ENCODE results near the gene POU2F2. TPM values are rescaled to one million over a fixed set of nuclear protein-coding genes. Genes with fewer than 3 reads are reported as not detected.

Gene POU2F2
- total and polyA plus RNA-seq, 9 of the 15 experiments (the other 6 are each of a cell fraction or from before 2014, with no cell fraction given), result 0.03 to 0.68 (median 0.14) TPM

DNA sequence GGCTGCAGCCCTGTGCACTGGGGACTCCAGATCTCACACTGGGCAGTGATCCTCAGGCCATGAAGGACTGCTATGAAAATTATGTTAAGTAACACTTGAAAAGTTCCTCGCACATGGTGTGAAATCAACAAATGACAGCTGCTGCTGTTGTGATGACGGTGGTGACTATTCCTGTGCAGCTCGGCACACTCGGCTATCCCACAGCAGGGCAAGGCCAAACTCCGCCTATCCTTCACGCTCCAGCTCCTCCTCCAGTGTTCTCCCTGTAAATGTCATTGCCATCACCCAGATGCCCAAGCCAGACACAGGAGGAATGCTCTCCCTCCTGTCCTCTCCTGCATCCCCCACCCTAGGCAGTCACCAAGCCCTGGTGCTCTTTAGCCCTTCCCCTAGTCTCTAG lies 93.6 kb downstream of the POU2F2 start (continued):
- TF ChIP-seq MYBL2 (IDR thresholded peaks at IDR 0.05; ENCODE audit: low read depth) (no peak), MYBL2 (CRISPR knock-in tag; IDR thresholded peaks at IDR 0.05; ENCODE audit: borderline replicate concordance) (no peak), ZNF444 (CRISPR knock-in tag; IDR thresholded peaks at IDR 0.05) (no peak)

DNA sequence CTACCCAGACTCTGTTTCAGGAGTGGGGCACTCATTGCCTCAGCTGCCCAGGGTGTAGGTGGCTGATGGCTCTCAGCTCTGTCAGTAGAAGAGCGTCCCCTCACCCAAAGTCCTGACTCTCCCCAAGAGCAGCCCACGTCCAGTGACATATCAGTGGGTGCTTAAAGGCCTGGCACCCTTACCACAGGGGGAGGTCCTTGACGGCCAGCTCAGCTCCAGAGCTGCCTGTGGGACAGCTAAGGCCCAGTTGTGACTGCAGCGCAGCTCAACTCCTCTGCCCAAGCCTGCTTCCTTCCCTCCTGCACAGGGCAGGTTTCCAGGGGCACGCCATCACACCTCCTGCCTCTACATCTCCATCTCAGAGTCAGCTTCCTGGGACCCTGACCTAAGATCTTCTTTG lies 94.6 kb downstream of the POU2F2 start:
- H3K79me2 ChIP-seq (ENCODE audit: control insufficient read depth, insufficient read depth, low read length), result no peaks in the 10 kb centered on the region
- in situ Hi-C loops (cut with MboI), result no loop called here
- POLR2A ChIA-PET, result interaction anchor here (0.6 to 1.2 kb wide), 4 partner anchors 11 to 157 kb away, joined by 3 to 5 read pairs (median 4); no protein-coding TSS in a partner anchor
- H3K27ac ChIP-seq (ENCODE audit: extremely low read depth, low read depth, low read length), result no peak overlapping the region
- WGBS (ENCODE audit: insufficient coverage, low coverage, missing lambda C conversion rate), result 5% methylated on average over 5 of the region's 5 CpGs
- no peaks in the 10 kb centered on the region for H3K36me3 ChIP-seq (ENCODE audit: control insufficient read depth, insufficient read depth, low read length)
- no peaks in the 10 kb centered on the region for H3K9me1 ChIP-seq (ENCODE audit: control insufficient read depth, insufficient read depth, low read length)
- peaks cover 0 to 5% of the 10 kb centered on the region in 2 experiments; a peak in 1 of 5 replicates for H3K4me1 ChIP-seq (replicated peaks in 1 of 2; ENCODE audit: control insufficient read depth in 2 of 2, insufficient read depth in 2 of 2, low read length in 2 of 2)
- intact Hi-C loops (cut with micrococcal nuclease), result no loop called here
- DNase-seq (ENCODE audit: extremely low read depth in 1 of 4, low spot score in 3 of 4) (no peak), ATAC-seq (no peak), FAIRE-seq (no peak)
- H3K4me3 ChIP-seq, result no peak overlapping the region
- H3K9me3 ChIP-seq (replicated peaks; ENCODE audit: control insufficient read depth, insufficient read depth, low read depth, low read length), result no peaks in the 10 kb centered on the region
- H3K9ac ChIP-seq (ENCODE audit: insufficient read depth in 1 of 2, low read depth in 2 of 2, low read length in 2 of 2), result no peak overlapping the region
- BruUV-seq (replicated peaks), result no TSS peak
- no peak overlapping the region for H3K4me2 ChIP-seq (ENCODE audit: insufficient read depth, low read length)
- peaks cover 15 to 36% of the 10 kb centered on the region in 2 experiments; a peak in 4 of 5 replicates for H3K27me3 ChIP-seq (ENCODE audit: control insufficient read depth in 2 of 2, insufficient read depth in 2 of 2, low read length in 2 of 2)
- no peak overlapping the region for H2AFZ ChIP-seq (ENCODE audit: low read depth, low read length)
- CTCF ChIA-PET (ENCODE audit: low intra/inter-chr PET ratio), result no interaction called here
- H4K20me1 ChIP-seq (replicated peaks; ENCODE audit: control insufficient read depth, insufficient read depth, low read length), result peaks cover 6% of the 10 kb centered on the region; the same call in 1 of the 2 replicates
- TF ChIP-seq RFX1 (IDR thresholded peaks at IDR 0.05) (no peak), ZKSCAN3 (CRISPR knock-in tag; IDR thresholded peaks at IDR 0.05) (no peak), ZNF124 (CRISPR knock-in tag; IDR thresholded peaks at IDR 0.05) (no peak), RAD51 (IDR thresholded peaks at IDR 0.05; ENCODE audit: borderline replicate concordance, low read depth) (no peak), SREBF2 (CRISPR knock-in tag; IDR thresholded peaks at IDR 0.05) (no peak), NFRKB (IDR thresholded peaks at IDR 0.05; ENCODE audit: low read depth) (no peak)
- TF ChIP-seq, protein P1, sequence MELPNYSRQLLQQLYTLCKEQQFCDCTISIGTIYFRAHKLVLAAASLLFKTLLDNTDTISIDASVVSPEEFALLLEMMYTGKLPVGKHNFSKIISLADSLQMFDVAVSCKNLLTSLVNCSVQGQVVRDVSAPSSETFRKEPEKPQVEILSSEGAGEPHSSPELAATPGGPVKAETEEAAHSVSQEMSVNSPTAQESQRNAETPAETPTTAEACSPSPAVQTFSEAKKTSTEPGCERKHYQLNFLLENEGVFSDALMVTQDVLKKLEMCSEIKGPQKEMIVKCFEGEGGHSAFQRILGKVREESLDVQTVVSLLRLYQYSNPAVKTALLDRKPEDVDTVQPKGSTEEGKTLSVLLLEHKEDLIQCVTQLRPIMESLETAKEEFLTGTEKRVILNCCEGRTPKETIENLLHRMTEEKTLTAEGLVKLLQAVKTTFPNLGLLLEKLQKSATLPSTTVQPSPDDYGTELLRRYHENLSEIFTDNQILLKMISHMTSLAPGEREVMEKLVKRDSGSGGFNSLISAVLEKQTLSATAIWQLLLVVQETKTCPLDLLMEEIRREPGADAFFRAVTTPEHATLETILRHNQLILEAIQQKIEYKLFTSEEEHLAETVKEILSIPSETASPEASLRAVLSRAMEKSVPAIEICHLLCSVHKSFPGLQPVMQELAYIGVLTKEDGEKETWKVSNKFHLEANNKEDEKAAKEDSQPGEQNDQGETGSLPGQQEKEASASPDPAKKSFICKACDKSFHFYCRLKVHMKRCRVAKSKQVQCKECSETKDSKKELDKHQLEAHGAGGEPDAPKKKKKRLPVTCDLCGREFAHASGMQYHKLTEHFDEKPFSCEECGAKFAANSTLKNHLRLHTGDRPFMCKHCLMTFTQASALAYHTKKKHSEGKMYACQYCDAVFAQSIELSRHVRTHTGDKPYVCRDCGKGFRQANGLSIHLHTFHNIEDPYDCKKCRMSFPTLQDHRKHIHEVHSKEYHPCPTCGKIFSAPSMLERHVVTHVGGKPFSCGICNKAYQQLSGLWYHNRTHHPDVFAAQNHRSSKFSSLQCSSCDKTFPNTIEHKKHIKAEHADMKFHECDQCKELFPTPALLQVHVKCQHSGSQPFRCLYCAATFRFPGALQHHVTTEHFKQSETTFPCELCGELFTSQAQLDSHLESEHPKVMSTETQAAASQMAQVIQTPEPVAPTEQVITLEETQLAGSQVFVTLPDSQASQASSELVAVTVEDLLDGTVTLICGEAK (IDR thresholded peaks at IDR 0.05), result no peak
- TF ChIP-seq, protein P1 (CRISPR knock-in tag; IDR thresholded peaks at IDR 0.05), result no peak
- TF ChIP-seq, protein P2, sequence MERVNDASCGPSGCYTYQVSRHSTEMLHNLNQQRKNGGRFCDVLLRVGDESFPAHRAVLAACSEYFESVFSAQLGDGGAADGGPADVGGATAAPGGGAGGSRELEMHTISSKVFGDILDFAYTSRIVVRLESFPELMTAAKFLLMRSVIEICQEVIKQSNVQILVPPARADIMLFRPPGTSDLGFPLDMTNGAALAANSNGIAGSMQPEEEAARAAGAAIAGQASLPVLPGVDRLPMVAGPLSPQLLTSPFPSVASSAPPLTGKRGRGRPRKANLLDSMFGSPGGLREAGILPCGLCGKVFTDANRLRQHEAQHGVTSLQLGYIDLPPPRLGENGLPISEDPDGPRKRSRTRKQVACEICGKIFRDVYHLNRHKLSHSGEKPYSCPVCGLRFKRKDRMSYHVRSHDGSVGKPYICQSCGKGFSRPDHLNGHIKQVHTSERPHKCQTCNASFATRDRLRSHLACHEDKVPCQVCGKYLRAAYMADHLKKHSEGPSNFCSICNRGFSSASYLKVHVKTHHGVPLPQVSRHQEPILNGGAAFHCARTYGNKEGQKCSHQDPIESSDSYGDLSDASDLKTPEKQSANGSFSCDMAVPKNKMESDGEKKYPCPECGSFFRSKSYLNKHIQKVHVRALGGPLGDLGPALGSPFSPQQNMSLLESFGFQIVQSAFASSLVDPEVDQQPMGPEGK (CRISPR knock-in tag; IDR thresholded peaks at IDR 0.05; ENCODE audit: borderline replicate concordance), result no peak

Data from K562 (cell line).